ENCODE data around the gene NCAPD2. TPM values are rescaled to one million over a fixed set of nuclear protein-coding genes. Genes with fewer than 3 reads are reported as not detected.
"Not testable (repeated sequence)": the region's sequence is repeated elsewhere in the genome, so short reads cannot be mapped to it uniquely, and the experiment has no call there.

Gene NCAPD2
- total RNA-seq, 1 donor from 2014 or later = 15.3 TPM

DNA sequence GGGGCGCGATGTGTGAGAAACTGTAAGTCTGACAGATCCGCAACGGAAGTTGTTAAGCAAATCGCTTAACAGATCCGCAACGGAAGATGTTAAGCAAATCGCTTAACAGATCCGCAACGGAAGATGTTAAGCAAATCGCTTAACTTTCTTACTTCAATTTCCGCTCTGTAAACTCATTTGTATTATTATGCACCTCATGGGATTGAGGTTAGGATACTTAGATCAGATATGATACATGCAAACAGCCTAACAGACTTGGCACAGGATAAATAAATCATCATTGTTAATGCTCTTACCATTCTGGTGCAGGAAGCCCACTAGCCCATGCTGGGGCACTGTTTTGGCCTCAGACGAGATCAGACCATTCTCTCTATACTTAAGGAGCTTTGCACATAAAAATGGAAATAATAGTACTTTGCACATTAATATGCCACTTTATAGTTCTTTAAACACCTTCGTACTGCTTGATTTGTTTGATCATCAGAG, 399 bp downstream of the NCAPD2 start:
- DNase-seq (ENCODE audit: low read depth in 2 of 2) = peak in 1 of 2 donors; percentile 12

DNA sequence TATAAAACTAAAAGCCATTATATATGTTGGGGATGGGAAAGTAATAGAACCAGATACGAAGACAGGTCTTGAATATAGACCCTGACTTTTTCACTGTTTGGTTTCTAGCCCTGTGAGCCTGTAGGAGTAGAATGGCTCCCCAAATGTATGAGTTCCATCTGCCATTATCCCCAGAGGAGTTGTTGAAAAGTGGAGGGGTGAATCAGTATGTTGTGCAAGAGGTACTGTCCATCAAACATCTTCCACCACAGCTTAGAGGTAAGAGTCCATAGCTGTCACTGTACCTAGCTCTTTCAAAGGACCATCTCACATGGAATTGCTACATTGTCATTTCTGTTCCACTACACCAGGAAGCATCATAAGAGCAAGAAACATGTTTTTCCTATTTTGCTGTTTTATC, 1.1 kb downstream of the NCAPD2 start:
- no peak for DNase-seq (ENCODE audit: low read depth in 2 of 2)

DNA sequence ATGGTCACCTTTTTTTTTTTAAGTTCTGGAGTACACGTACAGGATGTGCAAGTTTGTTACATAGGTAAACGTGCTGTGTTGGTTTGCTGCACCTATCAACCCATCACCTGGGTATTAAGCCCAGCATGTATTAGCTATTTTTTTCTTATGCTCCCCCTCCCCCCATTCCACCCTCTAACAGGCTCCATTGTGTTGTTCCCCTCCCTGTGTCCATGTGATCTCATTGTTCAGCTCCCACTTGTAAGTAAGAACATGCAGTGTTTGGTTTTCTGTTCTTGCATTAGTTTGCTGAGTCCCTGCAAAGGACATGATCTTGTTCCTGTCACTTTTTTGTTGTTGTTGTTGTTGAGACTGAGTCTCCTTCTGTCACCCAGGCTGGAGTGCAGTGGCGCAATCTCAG, 3.4 kb downstream of the NCAPD2 start:
- DNase-seq (ENCODE audit: low read depth in 2 of 2) = not testable (repeated sequence)

DNA sequence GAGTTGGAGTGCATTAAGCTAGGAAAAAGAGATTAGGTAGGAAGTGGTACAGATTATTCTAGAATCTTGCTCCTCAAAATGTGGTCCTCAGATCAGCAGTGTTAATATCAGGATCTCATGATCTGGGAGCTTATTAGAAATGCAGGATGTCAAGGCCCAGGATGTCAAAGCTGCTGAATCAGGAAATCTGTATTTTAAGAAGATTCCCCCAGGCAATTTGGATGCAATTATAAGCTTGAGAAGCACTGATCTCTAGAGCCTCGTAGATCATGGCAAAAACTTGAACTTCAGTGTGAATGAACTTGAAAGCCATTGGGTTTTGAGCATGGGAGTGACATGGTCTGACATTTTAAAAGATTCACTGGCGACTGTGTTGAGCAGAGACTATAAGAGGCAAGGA, 6.6 kb downstream of the NCAPD2 start:
- no peak for DNase-seq (ENCODE audit: low read depth in 2 of 2)

DNA sequence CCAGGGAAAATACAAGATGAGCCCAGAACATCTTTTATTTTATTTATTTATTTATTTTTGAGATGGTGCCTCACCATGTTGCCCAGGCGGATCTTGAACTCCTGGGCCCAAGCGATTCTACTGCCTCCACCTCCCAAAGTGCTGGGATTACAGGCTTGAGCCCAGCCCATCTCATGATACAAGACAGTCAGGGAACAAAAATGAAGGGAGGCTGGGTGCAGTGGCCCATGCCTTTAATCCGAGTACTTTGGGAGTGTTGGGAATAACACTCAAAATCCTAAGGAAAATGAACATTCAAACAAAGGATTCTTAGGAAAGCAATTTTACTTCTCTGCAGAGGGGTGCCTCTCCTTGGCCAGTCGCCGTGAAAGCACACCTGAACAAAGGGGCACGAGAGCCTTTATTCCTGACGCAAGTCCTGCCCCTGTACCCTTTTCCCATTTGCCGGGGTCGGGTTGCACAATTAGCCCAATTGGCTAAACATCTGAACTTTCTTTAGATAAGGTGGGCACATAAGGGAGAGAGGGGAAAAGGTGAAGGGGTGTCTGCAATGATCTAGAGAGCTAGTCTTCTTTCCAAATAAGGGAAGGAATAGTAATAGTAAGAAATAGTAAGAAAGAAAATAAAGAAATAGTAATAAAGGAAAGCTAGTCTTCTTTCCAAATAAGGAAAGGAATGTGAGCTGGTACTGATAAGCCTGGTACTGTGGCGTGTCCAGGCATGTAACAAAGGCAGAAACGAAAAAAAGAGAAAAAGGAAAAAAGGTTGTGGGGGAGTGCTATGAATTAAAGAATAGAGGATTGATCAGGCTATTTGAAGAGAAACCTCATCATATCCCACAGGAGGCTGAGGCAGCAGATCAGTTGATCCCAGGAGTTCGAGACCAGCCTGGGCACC, 13.4 kb downstream of the NCAPD2 start:
- no peak for DNase-seq (ENCODE audit: low read depth in 2 of 2)

DNA sequence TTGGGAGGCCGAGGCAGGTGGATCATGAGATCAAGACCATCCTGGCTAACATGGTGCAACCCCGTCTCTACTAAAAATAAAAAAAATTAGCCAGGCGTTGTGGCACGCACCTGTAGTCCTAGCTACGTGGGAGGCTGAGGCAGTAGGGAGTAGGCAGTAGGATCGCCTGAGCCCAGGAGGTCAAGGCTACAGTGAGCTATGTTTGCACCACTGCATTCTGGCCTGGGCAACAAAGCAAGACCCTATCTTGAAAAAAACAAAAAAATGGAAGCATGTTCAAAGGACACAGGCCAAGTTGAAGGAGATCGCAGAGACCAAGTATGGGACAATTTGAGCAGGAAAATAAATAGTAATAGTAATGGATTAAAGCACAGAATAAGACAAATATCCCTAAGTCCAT, 14.2 kb downstream of the NCAPD2 start:
- DNase-seq (ENCODE audit: low read depth in 2 of 2) = no peak

DNA sequence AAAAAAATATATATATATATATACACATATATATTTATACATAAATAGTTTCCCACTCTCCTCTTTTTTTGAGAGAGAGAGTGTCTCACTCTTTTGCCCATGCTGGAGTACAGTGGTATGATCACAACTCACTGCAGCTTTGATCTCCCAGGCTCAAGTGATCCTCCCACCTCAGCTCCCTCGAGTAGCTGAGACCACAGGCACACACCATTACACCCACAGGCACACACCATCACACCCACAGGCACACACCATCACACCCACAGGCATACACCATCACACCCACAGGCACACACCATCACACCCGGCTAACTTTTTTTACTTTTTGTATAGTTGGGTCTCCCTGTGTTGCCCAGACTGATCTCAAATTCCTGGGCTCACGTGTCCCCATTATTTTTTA, 26.3 kb downstream of the NCAPD2 start:
- DNase-seq (ENCODE audit: low read depth in 2 of 2) = no peak

DNA sequence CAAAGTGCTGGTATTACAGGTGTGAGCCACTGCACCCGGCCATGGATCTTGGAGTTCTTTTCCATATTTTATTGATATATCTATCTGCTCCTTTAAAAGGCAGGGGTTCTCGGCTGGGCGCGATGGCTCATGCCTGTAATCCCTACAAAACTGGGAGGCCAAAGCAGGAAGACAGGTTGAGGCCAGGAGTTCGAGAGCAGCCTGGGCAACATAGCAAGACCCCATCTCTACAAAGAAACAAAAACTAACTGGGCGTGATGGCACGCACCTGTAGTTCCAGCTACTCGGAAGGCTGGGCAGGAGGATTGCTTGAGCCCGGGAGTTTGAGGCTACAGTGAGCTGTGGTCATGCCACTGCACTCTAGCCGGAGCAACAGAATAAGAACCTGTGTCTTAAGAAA, 28.3 kb downstream of the NCAPD2 start:
- no peak for DNase-seq (ENCODE audit: low read depth in 2 of 2)

DNA sequence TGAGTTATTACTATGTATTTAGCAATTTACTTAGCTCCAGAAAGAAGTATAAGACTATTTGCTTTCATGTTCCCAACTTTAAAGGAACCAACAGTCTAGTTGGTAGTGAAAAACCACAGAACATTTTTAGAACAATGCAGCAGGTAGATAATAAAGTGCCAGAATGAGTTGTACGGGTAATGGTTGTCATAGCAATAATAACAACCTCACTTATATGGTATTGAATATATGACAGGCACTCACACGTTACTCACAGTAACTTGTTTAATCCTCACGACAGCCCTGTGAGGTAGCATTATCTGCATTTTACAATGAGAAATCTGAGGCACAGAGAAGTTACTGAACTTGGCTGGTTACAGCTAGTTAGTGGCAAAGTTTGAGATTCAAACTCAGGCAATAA, 29.8 kb downstream of the NCAPD2 start:
- DNase-seq (ENCODE audit: low read depth in 2 of 2) = no peak

DNA sequence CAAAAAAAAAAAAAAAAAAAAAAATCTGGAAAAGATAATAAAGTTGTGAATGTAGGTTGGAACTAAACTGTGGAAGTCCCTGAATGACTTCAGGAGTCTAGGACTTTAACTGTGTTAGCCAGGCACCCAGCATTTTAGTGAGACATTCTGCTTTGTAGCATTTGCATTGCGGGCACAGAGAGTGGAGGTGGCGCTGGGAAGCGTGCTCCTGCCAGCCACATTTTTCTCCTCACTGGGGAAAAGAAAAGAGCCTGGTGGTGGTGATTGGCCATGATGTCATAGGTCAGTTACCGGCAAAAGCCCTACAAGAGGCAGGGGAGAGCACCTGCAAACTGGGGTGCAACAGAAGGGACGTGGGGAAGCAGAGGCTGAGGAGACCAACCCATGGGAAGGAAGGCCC, 30.7 kb downstream of the NCAPD2 start:
- DNase-seq (ENCODE audit: low read depth in 2 of 2) = no peak

DNA sequence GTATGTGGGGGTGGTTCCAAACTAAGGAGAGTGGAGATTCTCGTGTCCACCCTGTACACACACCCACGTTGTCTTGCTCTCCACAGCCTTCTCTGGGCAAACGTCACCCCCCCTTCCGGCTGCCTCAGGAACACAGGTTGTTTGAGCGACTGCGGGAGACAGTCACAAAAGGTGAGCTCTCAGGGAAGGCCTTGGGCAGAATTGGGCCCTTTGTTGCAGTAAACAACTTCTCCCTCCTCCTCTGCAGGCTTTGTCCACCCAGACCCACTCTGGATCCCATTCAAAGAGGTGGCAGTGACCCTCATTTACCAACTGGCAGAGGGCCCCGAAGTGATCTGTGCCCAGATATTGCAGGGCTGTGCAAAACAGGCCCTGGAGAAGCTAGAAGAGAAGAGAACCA, 32.3 kb downstream of the NCAPD2 start:
- no peak for DNase-seq (ENCODE audit: low read depth in 2 of 2)

DNA sequence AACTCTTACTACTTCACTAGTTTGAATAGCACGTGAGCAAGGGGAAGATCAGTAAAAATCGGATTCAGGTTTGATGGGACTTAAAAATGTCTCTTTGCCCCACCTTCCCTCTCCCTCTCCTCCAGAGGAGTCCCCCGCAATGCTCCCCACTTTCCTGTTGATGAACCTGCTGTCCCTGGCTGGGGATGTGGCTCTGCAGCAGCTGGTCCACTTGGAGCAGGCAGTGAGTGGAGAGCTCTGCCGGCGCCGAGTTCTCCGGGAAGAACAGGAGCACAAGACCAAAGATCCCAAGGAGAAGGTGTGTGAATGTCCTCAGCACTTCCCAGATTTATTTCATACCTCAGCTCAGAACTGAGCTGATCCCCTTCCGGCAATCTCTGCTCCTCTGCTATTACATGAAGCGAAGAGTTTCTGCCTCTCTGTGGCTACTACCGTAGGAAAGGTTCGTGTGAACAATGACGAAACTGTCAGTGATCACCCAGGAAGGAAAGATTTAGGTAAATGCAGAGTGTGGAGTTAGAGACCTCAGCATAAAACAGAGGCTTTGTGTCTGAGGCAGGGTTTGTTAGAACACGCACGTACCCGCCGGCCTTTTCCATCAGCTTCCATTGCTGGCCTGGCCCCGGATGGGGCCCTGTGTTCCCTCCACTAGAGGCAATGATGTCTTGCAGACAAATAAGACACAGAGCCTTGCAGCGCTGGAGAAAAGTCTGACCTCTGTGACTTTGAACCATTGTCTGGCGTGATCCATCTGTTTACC, 33.0 kb downstream of the NCAPD2 start:
- no peak for DNase-seq (ENCODE audit: low read depth in 2 of 2)

DNA sequence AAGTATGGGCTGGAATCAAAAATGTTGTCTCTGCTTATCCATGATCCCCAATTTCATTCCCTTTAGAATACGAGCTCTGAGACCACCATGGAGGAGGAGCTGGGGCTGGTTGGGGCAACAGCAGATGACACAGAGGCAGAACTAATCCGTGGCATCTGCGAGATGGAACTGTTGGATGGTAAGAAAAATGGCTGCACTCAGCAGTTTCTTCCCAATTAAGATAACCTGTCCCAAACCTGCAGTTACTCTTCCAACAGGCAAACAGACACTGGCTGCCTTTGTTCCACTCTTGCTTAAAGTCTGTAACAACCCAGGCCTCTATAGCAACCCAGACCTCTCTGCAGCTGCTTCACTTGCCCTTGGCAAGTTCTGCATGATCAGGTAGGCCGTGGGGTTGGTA, 33.8 kb downstream of the NCAPD2 start:
- no peak for DNase-seq (ENCODE audit: low read depth in 2 of 2)

DNA sequence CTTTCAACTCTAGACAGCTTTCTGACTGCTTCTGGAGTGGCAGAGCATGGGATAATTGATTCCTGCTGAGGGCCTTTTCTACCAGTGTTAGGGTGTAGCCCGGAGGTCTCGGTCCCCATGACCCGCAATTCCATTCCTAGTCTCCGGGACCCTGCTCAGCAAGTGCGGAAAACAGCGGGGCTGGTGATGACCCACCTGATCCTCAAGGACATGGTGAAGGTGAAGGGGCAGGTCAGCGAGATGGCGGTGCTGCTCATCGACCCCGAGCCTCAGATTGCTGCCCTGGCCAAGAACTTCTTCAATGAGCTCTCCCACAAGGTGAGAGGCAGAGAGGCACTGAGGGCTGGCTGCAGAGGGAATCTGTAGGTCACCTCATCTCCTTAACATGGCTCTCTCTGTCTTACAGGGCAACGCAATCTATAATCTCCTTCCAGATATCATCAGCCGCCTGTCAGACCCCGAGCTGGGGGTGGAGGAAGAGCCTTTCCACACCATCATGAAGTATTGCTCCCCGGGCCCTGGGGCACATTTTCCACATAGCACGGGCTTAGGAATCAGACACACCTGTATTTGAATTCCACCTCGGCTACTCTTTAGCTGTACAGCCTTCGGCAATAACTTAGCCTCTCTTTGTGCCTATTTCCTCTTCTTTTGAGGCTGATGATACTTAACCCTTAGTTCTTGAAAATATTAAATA, 34.8 kb downstream of the NCAPD2 start:
- no peak for DNase-seq (ENCODE audit: low read depth in 2 of 2)

DNA sequence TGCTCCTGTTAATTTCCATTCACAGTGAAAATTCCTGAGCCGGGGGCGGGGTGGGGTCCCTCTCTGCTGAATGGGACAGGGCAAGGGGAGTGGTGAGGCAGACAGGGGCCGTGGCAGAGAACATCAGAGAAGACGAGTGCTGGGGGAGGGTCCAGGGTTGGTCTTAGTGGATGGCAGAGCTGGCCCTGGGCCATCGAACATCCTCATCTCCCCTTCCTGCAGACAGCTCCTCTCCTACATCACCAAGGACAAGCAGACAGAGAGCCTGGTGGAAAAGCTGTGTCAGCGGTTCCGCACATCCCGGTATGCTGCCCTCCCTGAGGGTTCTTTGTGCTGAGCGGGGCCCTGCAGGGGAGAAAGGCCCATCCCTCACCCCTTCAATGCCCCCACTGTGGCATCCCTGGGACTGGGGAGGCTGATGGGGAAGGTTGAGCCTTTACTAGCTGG, 35.4 kb downstream of the NCAPD2 start:
- no peak for DNase-seq (ENCODE audit: low read depth in 2 of 2)

DNA sequence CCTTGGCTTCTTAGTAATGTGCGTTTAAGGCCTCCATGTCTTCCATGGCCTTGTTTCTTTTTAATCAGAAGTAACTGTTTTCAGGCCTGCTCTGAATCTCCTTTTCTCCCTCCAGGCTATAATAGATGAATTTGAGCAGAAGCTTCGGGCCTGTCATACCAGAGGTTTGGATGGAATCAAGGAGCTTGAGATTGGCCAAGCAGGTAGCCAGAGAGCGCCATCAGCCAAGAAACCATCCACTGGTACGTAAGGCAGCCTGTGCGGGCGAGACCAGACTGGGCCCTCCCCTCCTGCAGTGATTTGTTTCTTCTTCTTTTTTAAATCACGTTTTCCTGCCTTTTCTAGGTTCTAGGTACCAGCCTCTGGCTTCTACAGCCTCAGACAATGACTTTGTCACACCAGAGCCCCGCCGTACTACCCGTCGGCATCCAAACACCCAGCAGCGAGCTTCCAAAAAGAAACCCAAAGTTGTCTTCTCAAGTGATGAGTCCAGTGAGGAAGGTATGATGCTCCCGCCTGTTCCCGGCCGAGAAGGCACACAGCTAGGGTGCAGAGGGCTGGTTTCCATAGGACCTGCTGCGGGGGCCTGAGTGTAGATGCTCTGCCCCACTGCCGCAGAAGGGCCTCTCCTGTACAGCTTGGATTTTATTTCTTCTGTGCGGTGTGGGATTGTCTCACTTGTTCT, 36.8 kb downstream of the NCAPD2 start:
- no peak for DNase-seq (ENCODE audit: low read depth in 2 of 2)

DNA sequence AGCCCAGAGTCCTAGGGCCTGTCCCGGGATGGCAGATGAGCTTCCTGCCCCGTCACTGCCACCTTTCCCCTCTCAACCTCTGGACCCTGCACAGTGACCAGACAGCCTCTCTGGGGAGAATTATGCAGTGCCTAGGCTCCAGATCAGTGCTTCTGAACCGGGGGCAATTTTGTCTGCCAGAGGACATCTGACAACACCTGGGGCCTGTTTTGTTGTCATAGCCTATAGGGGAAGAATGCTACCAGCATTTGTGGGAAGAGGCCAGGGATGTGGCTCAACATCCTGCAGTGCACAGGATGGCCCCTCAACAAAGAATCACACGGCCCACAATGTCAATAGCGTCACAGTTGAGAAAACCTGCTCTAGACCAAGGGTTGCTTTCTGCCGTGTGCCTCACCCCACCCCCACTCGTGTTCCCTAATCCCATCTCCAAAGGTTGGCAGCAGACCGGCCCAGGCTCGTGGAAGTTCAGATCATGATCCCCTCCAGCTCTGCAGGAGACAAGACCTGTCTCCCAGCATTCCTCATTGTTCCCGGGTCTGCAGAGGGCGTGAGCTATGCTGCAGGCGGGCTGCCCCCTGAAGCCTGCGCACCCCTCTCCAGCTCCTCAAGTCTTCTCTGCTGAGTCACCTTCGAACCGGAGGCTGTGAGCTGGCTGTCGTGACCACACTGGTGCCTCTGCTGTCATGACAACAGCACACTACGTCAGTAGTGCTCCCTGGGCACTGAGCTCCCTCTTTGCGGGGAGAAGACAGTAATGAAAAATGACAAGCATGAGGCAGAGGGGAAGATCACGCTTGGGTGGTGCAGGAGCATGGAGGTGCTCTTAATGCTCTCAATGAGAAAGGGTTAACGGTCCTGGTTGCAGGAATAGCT, 38.4 kb downstream of the NCAPD2 start:
- peak; percentile 62 to 99 for DNase-seq (ENCODE audit: low read depth in 2 of 2)

DNA sequence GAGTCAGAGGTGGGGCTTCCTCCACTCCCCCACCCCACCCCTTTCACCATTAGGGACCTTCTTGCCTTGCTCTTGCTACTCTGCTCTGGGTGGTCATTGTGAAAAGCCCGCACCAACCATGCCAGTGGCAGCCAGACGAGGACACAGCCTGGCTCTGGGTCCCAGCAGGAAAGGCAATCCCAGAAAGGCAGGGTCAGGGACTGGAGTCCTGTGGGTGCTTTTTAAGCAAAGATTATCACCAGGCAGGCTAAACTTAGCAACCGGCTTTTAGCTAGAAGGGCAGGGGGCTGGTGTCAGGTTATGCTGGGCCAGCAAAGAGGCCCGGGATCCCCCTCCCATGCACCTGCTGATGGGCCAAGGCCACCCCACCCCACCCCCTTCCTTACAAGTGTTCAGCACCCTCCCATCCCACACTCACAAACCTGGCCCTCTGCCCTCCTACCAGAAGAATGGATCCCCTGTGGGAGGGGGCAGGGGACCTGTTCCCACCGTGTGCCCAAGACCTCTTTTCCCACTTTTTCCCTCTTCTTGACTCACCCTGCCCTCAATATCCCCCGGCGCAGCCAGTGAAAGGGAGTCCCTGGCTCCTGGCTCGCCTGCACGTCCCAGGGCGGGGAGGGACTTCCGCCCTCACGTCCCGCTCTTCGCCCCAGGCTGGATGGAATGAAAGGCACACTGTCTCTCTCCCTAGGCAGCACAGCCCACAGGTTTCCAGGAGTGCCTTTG, 39.2 kb downstream of the NCAPD2 start:
- peak; percentile 54 to 71 for DNase-seq (ENCODE audit: low read depth in 2 of 2)

DNA sequence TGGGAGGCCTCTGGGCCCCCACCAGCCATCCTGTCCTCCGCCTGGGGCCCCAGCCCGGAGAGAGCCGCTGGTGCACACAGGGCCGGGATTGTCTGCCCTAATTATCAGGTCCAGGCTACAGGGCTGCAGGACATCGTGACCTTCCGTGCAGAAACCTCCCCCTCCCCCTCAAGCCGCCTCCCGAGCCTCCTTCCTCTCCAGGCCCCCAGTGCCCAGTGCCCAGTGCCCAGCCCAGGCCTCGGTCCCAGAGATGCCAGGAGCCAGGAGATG, 39.7 kb downstream of the NCAPD2 start:
- no peak for DNase-seq (ENCODE audit: low read depth in 2 of 2)
